NT2/D1 (cell line): Measurements from ENCODE around the gene FOXD2.

Experiments
- SUZ12 ChIP-seq: IDR thresholded peaks from 2 replicates; pipeline ENCODE4 v1.6.1; 2011; ENCODE audit not compliant: insufficient read length, insufficient read depth; ENCODE audit errors: extremely low read depth
- YY1 ChIP-seq: IDR thresholded peaks from 2 replicates; pipeline ENCODE4 v1.6.1; 2011; ENCODE audit not compliant: insufficient read length, insufficient read depth

GRCh38 chr1:47487332-47487731, 49.5 kb downstream of the FOXD2 start:
- TF ChIP-seq SUZ12, result no peak
- no peak for TF ChIP-seq YY1
